HG03066 (cell line): ENCODE results near the gene ASL.
"Not testable (repeated sequence)": the region's sequence is repeated elsewhere in the genome, so short reads cannot be mapped to it uniquely, and the experiment has no call there.

Source experiments
- ATAC-seq: cut with Tn5 transposase; IDR thresholded peaks from one replicate; pipeline ENCODE4 v1.9.1; 2021; ENCODE audit warnings: low read depth; ENCODE audit not compliant: unreplicated experiment

ASL gene

DNA sequence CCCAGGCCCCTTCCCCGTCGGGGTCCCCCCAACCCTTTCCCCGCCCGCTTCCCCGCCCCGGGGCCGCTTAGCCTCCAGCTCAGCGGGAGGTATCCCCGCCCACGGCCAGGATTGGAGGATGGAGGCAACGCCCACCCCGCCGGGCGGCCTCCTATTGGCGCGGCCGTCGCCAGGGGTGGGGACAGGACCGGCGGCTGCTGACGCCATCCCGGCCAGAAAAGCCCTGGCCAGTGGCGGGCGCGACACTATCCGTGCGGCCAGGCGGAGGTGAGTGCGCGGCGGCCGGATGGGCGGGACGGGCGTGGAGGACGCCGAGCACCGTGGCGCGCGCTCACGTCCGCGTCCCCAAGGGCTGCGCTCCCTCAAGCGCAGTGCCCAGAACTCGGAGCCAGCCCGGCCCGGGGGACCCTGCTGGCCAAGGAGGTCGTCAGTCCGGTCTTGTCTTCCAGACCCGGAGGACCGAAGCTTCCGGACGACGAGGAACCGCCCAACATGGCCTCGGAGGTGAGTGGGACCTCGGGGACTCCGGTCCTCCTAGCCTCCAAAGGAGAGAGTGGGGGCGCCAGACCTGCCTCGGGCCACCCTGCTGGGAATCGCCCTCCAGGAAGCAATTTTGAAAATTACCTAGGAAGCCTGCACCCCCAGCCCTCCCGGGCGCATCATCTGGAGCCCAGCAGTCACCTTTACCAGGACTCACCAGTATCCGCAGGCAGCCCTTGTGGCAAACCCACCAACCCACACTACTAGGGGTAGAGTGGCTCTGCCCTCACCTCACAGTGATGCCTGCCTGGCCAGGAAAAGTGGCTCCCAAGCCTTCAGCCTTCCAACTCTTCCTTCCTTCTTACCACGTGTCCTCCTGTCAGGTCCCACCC lies at the start of gene ASL:
Gene ASL (plus strand): TSS at position 230 of the 872 bp plus-strand sequence. CDS start 263 bp downstream, at position 493.
- peak; percentile 97 for ATAC-seq

DNA sequence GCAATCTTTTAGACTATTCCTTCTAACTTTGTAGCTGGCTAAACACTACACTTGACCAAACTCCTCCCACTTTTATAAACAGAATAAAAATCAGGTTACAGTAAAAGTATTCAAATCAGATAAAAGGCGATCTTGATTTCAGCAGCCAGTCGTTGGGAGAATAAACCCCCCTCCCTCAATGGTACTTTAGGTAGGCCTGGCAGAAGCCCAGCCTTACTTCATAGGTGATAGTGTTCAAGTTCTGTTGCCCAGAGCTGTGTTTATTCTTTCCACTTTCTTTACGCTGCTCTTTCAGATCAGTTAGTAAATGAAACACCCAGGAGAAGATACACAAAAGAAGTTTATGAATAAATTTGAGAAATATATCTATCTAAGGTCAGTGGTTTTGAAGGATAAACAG lies 47.3 kb upstream of the ASL start:
- not testable (repeated sequence) for ATAC-seq

- no peak for ATAC-seq
These were observed 41.9 kb upstream of the ASL start for GRCh38 chr7:66033471-66034385.

- not testable (repeated sequence) for ATAC-seq
These were observed 41.1 kb upstream of the ASL start for GRCh38 chr7:66034436-66035010.

DNA sequence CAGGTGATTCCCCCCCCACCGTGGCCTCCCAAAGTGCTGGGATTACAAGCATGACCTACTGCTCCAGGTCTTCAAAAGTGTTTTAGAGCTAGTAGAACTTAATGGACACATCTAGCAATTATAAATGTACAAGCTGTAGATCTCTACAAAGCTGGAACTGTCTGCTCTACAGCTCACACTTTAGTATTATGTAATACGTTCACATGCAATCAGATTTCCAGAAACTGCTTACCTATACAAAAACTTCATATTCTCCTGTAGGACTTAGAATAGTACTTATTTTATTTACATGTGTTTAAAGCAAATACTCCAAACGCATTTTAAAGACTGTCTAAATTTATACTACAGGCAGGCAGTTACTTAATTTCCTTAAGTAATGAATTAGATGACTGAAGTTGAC lies 39.2 kb upstream of the ASL start:
- no peak for ATAC-seq

DNA sequence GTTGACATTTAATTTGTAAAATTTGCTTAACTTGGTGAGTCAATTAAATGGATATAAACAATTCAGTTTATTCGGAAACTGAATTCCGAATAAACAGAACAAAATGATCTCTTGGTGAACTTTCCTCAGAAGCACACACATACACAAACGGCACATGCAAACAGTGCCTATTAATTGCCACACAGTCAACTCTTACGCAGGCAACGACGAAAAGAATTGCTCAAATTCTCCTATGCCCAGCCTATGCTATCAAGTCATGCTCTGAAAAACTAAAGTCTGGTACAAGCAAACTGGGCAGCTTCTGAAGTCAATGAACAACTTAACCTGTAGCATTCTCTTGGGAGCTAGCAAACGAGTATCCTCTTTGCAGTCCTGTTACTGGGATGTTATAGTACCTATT lies 38.8 kb upstream of the ASL start:
- ATAC-seq, result no peak

GRCh38 chr7:66039094-66039670 lies 36.4 kb upstream of the ASL start:
- ATAC-seq, result no peak

DNA sequence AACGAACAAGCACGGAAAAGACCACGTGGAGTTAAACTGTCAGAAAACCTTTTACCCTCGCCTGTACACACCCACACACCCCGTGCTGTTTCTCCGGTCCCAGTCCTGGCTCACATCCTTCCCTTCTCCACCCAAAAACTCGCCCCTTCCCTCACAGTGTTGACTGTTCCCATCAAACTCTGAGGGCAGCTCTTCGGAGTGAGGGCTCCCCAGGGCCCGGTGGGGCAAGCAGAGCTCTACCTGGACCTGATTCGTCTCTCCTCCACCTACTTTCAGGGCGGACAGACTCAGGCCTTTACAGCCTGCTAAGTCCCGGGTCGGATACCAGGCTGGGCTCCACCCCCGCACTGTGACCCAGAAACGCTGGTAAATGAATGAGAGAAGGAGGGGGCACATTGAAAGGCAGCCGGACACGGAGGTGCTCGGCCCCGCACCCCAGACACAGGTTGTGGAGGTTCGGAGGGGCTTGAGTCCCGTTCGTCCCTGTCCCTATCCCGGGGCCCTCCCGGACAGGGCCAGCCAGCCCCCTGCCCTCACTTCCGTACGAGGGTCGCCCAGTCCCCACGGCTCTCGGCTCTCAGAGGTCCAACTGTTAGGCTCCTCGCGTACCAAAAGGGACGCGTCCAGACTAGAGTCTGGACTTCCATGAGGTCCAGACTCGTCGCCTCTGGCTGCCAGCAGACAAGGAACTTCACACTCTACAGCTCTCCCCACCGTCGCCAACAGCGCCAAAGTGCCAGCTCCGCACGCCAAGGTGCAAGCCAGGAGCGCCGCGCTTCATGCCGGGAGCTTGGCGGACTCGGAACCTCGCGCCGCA lies 31.7 kb upstream of the ASL start:
- no peak for ATAC-seq

DNA sequence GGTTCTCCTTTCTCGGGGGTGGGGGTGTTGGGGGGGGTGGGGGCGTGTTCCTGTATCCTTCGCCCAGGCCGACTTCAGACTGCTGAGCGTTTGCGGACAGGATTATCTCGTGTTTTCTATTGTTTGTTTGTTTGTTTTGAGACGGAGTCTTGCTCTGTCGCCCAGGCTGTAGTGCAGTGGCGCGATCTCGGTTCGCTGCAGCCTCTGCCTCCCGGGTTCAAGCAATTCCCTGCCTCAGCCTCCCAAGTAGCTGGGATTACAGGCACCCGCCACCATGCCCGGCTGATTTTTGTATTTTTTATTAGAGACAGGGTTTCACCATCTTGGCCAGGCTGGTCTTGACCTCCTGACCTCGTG lies 31.1 kb upstream of the ASL start:
- not testable (repeated sequence) for ATAC-seq

- no peak for ATAC-seq
These were observed 28.2 kb upstream of the ASL start for GRCh38 chr7:66047426-66047825.

GRCh38 chr7:66049886-66050285 lies 25.7 kb upstream of the ASL start:
- not testable (repeated sequence) for ATAC-seq

DNA sequence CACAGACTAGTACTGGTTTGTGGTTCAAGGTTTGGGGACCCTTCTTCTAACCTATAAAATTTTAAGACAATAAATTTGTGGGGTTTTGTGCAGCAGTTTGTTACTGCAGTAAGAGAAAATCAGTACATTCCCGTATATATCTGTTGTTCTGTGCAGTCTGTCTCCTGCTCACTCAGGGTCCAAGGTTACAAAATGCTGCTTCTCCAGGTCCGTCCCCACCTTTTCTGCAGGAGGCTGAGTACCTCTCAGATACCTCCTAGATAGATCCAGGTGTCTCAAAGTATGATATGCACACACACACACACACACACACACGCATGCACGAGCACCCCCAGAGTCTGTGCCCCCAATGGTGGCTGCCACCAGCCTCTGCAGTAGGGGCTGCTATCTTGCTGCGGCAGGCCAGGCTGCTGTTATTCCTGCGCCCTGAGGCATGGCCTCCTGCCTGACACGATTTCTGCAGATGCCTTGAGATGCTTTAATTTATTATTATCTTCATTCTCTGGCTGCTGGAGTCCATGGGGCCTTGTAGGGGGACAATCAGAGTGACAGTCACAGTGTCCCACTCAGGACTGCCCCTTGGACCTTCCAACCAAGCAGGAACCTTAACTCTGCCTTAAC lies 25.2 kb upstream of the ASL start:
- ATAC-seq, result no peak

DNA sequence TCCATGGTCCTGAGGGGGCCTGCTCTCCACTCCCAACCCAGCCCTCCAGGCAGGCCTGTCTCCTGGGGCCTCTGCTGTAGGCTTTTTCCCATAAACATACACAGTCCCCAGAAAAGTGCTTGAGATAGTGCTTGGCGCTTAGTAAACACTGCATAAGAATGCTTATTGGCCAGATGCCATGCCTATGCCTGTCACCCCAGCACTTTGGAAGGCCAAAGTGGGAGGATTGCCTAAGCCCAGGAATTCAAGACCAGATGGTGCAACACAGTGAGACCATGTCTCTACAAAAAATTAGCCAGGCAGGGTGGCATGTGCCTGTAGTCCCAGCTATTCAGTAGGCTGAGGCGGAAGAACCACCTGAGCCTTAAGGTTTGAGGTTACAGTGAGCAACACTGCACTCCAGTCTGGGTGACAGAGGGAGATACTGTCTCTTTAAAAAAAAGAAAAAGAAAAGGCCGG lies 24.6 kb upstream of the ASL start:
- no peak for ATAC-seq

DNA sequence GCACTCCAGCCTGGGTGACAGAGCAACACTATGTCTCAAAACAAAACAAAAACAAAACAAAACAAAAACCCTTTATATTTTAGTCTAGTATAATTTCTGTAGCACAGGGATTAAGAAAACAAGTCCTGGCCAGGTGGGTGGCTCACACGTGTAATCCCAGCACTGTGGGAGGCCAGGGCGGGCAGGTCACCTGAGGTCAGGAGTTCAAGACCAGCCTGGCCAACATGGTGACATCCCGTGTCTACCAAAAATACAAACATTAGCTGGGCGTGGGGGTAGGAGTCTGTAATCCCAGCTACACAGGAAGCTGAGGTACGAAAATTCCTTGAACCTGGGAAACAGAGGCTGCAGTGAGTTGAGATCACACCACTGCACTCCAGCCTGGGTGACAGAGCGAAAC lies 23.2 kb upstream of the ASL start:
- no peak for ATAC-seq

GRCh38 chr7:66054063-66054462 lies 21.6 kb upstream of the ASL start:
- no peak for ATAC-seq

DNA sequence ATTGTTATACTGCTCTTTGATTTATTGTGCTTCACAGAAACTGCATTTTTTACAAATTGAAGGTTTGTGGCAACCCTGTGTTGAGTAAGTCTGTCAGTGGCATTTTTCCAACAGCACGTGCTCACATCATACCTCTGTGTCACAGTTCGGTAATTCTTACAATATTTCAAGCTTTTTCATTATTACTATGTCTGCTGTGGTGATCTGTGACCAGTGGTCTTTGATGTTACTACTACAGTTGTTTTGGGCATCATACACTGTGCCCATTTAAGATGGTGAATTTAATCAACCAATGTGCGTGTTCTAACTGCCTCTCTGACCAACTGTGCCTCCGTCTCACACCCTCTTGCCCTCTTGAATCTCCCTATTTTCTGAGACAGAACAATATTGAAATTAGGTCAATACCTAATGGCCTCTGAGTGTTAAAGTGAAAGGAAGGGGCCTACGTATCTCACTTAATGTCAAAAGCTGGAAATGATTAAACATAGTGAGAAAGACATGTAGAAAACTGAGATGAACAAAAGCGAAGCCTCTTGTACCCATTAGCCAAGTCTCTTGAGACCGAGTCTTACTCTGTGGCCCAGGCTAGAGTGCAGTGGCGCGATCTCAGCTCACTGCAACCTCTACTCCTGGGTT lies 20.2 kb upstream of the ASL start:
- ATAC-seq, result peak; percentile 67

DNA sequence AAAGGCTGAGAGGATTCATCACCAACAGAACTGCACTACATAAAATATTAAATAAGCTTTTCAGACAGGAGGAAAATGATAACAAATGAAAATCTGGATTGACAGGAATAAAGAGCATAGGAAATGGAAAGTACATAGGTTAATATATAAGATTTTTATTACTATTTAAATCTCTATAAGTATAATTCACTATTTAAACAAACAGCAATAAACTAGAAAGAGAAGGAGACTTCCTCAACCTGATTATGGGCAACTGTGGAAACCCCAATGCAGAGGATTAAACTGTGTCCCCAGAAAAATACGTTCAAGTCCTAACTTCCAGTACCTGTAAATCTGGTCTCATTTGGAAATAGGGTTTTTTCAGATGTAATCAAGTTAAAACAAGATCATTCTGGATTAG lies 14.8 kb upstream of the ASL start:
- ATAC-seq, result no peak

DNA sequence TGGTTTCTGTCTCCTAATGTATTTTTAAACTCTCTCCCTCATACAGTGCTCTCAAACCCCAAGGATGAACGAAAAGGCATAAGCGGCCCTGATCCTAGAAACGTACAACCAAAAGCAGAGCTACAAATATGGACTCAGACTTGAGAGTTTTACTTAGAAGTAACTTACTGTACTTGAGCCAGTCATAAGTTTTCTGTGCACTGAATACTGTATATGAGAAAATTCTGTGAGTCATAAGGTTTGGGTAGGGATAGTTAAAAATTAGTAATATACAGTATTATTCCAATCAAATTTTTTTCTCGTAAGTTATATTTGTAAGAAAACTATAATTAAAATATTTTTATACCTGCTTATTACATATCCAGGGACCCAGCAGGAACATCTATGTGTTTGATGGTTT lies 5.9 kb upstream of the ASL start:
- ATAC-seq, result no peak

DNA sequence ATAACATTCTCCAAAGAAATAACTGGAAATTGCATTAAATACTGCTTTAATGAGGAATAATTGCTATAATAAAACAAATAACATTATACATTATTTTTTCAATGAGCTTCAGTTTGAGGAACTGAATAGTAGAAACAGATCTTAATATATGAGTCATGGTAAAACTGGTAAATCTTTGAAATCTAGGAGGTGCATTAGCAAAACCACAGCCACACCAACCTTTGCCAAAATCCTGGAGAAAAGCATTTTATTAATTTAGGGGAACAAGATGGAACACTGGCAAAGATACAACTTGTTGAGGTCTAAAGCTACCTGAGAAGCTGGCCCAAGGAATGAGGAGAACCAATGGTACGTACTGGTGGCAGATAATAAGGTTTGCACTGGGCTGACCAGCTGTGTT lies 5.4 kb upstream of the ASL start:
- ATAC-seq, result no peak
